ENCODE measurements around the gene TTLL8. TPM values are rescaled to one million over a fixed set of nuclear protein-coding genes. Genes with fewer than 3 reads are reported as not detected.

TTLL8 gene
- total RNA-seq, 1 experiment from 2014 or later: not detected

- no peak overlapping the region for H2AFZ ChIP-seq (ENCODE audit: low read depth, low read length, poor library complexity, severe bottlenecking)
- intact Hi-C loops (cut with micrococcal nuclease): no loop called here
- H3K9me2 ChIP-seq (ENCODE audit: insufficient read depth): no peaks in the 10 kb centered on the region
- H3K27ac ChIP-seq (ENCODE audit: low read depth, low read length): no peak overlapping the region
- ChIA-PET CTCF (no interaction called here), POLR2A (no interaction called here), RAD21 (ENCODE audit: low non-redundant PET in 1 of 2, low total read pairs in 2 of 2, uncharacterized antibody in 2 of 2, unreplicated experiment in 2 of 2) (no interaction called here)
- no peak for TF ChIP-seq SRF (IDR thresholded peaks at IDR 0.05; ENCODE audit: low read depth)
- TF ChIP-seq ZNF274 (IDR thresholded peaks at IDR 0.05; ENCODE audit: low read depth, low read length): no peak
- no peak for TF ChIP-seq EGR1 (IDR thresholded peaks at IDR 0.05; ENCODE audit: low read depth)
- no peak for TF ChIP-seq EZH2 (IDR thresholded peaks at IDR 0.05)
- H3K4me3 ChIP-seq (replicated peaks in 1 of 2; ENCODE audit: low read depth in 1 of 2, low read length in 2 of 2): no peak overlapping the region
- no peaks in the 10 kb centered on the region for H3K79me2 ChIP-seq (ENCODE audit: insufficient read depth, low read length)
- H3K27me3 ChIP-seq (ENCODE audit: insufficient read depth, low read length): no peaks in the 10 kb centered on the region
- no peak overlapping the region for H3K4me2 ChIP-seq (ENCODE audit: low read length)
- no peak for DNase-seq (ENCODE audit: low read depth, low spot score)
- H4K20me1 ChIP-seq (ENCODE audit: insufficient read depth): no peaks in the 10 kb centered on the region
- BruUV-seq (replicated peaks): no TSS peak
- H3K9me3 ChIP-seq (ENCODE audit: control insufficient read depth in 1 of 2, insufficient read depth in 1 of 2, low read depth in 1 of 2, low read length in 2 of 2): no peaks in the 10 kb centered on the region
- H3K4me1 ChIP-seq (ENCODE audit: control insufficient read depth in 1 of 2, insufficient read depth in 2 of 2, low read length in 2 of 2): no peaks in the 10 kb centered on the region
- no peak for ATAC-seq
- no peak overlapping the region for H3K9ac ChIP-seq (ENCODE audit: low read length)
- no peaks in the 10 kb centered on the region for H3K36me3 ChIP-seq (ENCODE audit: control insufficient read depth in 1 of 2, insufficient read depth in 2 of 2, low read length in 2 of 2)
Observed at GRCh38 chr22:50053861-50054260, 4.2 kb downstream of the TTLL8 start.

- ChIA-PET CTCF (no interaction called here), RAD21 (ENCODE audit: low non-redundant PET in 1 of 2, low total read pairs in 2 of 2, uncharacterized antibody in 2 of 2, unreplicated experiment in 2 of 2) (no interaction called here), POLR2A (no interaction called here)
- Histone ChIP-seq H3K79me2 (ENCODE audit: insufficient read depth, low read length) (no peaks in the 10 kb centered on the region), H3K4me2 (ENCODE audit: low read length) (no peak overlapping the region), H3K9ac (ENCODE audit: low read length) (no peak overlapping the region), H3K4me3 (replicated peaks in 1 of 2; ENCODE audit: low read depth in 1 of 2, low read length in 2 of 2) (no peak overlapping the region), H2AFZ (ENCODE audit: low read depth, low read length, poor library complexity, severe bottlenecking) (no peak overlapping the region), H4K20me1 (ENCODE audit: insufficient read depth) (no peaks in the 10 kb centered on the region), H3K9me2 (ENCODE audit: insufficient read depth) (no peaks in the 10 kb centered on the region), H3K9me3 (ENCODE audit: control insufficient read depth in 1 of 2, insufficient read depth in 1 of 2, low read depth in 1 of 2, low read length in 2 of 2) (no peaks in the 10 kb centered on the region), H3K27ac (ENCODE audit: low read depth, low read length) (no peak overlapping the region), H3K4me1 (ENCODE audit: control insufficient read depth in 1 of 2, insufficient read depth in 2 of 2, low read length in 2 of 2) (no peaks in the 10 kb centered on the region), H3K36me3 (ENCODE audit: control insufficient read depth in 1 of 2, insufficient read depth in 2 of 2, low read length in 2 of 2) (no peaks in the 10 kb centered on the region), H3K27me3 (ENCODE audit: insufficient read depth, low read length) (no peaks in the 10 kb centered on the region)
- TF ChIP-seq POLR2A (IDR thresholded peaks at IDR 0.05; ENCODE audit: borderline replicate concordance, extremely low read depth, insufficient read depth, insufficient read length) (no peak), SIN3A (IDR thresholded peaks at IDR 0.05; ENCODE audit: low read depth) (no peak), EZH2phosphoT487 (IDR thresholded peaks at IDR 0.05; ENCODE audit: borderline replicate concordance) (no peak), FOSL1 (IDR thresholded peaks at IDR 0.05; ENCODE audit: low read depth) (no peak), ZFX (IDR thresholded peaks at IDR 0.05) (no peak), SP1 (IDR thresholded peaks at IDR 0.05; ENCODE audit: low read depth) (no peak), EZH2 (IDR thresholded peaks at IDR 0.05) (no peak), ZNF274 (IDR thresholded peaks at IDR 0.05; ENCODE audit: low read depth, low read length) (no peak), ELF1 (IDR thresholded peaks at IDR 0.05; ENCODE audit: borderline replicate concordance, low read depth) (no peak)
- intact Hi-C loops (cut with micrococcal nuclease): no loop called here
- ATAC-seq: no peak
- no peak for DNase-seq (ENCODE audit: low read depth, low spot score)
- no TSS peak for BruUV-seq (replicated peaks)
Observed at GRCh38 chr22:50051930-50052329, 6.2 kb downstream of the TTLL8 start.

Data from HCT116 (cell line).